HG03103 (cell line): ENCODE measurements around the gene GRID1.
"Not testable (repeated sequence)": the region's sequence is repeated elsewhere in the genome, so short reads cannot be mapped to it uniquely, and the experiment has no call there.

Source experiments
- ATAC-seq: cut with Tn5 transposase; IDR thresholded peaks from one replicate; pipeline ENCODE4 v1.9.1; 2021; ENCODE audit warnings: low read depth; ENCODE audit not compliant: unreplicated experiment

GRID1 gene

GRCh38 chr10:86392723-86393094, 26.1 kb upstream of the GRID1 start:
- peak; percentile 44 for ATAC-seq

- peak; percentile 12 for ATAC-seq
Measured at GRCh38 chr10:86391986-86392722, 25.6 kb upstream of the GRID1 start.

- ATAC-seq: no peak
Measured at GRCh38 chr10:86391236-86391840, 24.7 kb upstream of the GRID1 start.

- no peak for ATAC-seq
Measured at GRCh38 chr10:86390337-86391120, 23.9 kb upstream of the GRID1 start.

GRCh38 chr10:86389441-86390193, 23.0 kb upstream of the GRID1 start:
- ATAC-seq: peak; percentile 52

GRCh38 chr10:86389109-86389440, 22.5 kb upstream of the GRID1 start:
- ATAC-seq: not testable (repeated sequence)

- no peak for ATAC-seq
Measured at GRCh38 chr10:86388119-86388704, 21.6 kb upstream of the GRID1 start.

GRCh38 chr10:86387178-86387794, 20.7 kb upstream of the GRID1 start:
- ATAC-seq: no peak

- ATAC-seq: no peak
Measured at GRCh38 chr10:86385806-86386205, 19.2 kb upstream of the GRID1 start.

GRCh38 chr10:86377797-86378146, 11.2 kb upstream of the GRID1 start:
- ATAC-seq: no peak

- peak; percentile 97 for ATAC-seq
Measured at GRCh38 chr10:86376852-86377796, 10.5 kb upstream of the GRID1 start.

- no peak for ATAC-seq
Measured at GRCh38 chr10:86376403-86376802, 9.8 kb upstream of the GRID1 start.

GRCh38 chr10:86375204-86375603, 8.6 kb upstream of the GRID1 start:
- no peak for ATAC-seq

GRCh38 chr10:86374664-86375063, 8.1 kb upstream of the GRID1 start:
- no peak for ATAC-seq

GRCh38 chr10:86373828-86374227, 7.2 kb upstream of the GRID1 start:
- ATAC-seq: no peak

- ATAC-seq: no peak
Measured at GRCh38 chr10:86373251-86373650, 6.7 kb upstream of the GRID1 start.

- ATAC-seq: no peak
Measured at GRCh38 chr10:86372784-86373239, 6.2 kb upstream of the GRID1 start.

GRCh38 chr10:86372119-86372783, 5.7 kb upstream of the GRID1 start:
- ATAC-seq: no peak

- no peak for ATAC-seq
Measured at GRCh38 chr10:86371691-86372090, 5.1 kb upstream of the GRID1 start.
